T-helper 17 cell (primary cell): ENCODE measurements around the gene UBR3. TPM values are rescaled to one million over a fixed set of nuclear protein-coding genes. Genes with fewer than 3 reads are reported as not detected.
"Not testable (repeated sequence)": the region's sequence is repeated elsewhere in the genome, so short reads cannot be mapped to it uniquely, and the experiment has no call there.

Source experiments
- ATAC-seq: fragments of 150-1000 bp; cut with Tn5 transposase; 2 replicates; pipeline ENCODE4 v1.10.0; 2021; ENCODE audit warnings: mild to moderate bottlenecking, moderate library complexity
- DNase-seq, 3 donors: peaks; one replicate each; pipeline versions ENCODE4 v3.0.0 to v3.0.0-alpha.2; 2020 to 2021
- H3K9me3 ChIP-seq: one replicate; pipeline ENCODE4 v1.7.0; 2013; ENCODE audit warnings: low read length, mild to moderate bottlenecking; ENCODE audit not compliant: control insufficient read depth, poor library complexity, severe bottlenecking
- H3K27ac Mint-ChIP-seq: one replicate; pipeline ENCODE4 v1.8.0; 2022; ENCODE audit warnings: mild to moderate bottlenecking, moderate library complexity, mixed read lengths
- H3K27me3 Mint-ChIP-seq: one replicate; pipeline ENCODE4 v1.8.0; 2022; ENCODE audit warnings: mixed read lengths
- H3K36me3 Mint-ChIP-seq: one replicate; pipeline ENCODE4 v1.8.0; 2022; ENCODE audit warnings: low read depth, mixed read lengths
- H3K4me1 Mint-ChIP-seq: one replicate; pipeline ENCODE4 v1.8.0; 2022; ENCODE audit warnings: mild to moderate bottlenecking, mixed read lengths
- H3K4me3 Mint-ChIP-seq: one replicate; pipeline ENCODE4 v1.8.0; 2022; ENCODE audit warnings: mild to moderate bottlenecking, moderate library complexity, mixed read lengths
- total RNA-seq, 4 donors: library from RNA in 2 of 4; stranded (reverse) in 2 of 4; gene quantifications; one replicate each; pipeline ENCODE4 v1.2.3 and lab custom pipeline; 2022 to 2026

Gene UBR3
- total RNA-seq, 2 donors from 2014 or later: 33.6 to 34.9 TPM

GRCh38 chr2:169862816-169863215, 35.6 kb downstream of the UBR3 start:
- ATAC-seq: no peak
- Mint-ChIP-seq H3K4me3 (no peak overlapping the region), H3K27ac (no peak overlapping the region), H3K4me1 (peaks cover 23% of the 10 kb centered on the region), H3K36me3 (peaks cover 6% of the 10 kb centered on the region), H3K27me3 (no peaks in the 10 kb centered on the region)
- H3K9me3 ChIP-seq: no peaks in the 10 kb centered on the region
- no peak for DNase-seq

DNA sequence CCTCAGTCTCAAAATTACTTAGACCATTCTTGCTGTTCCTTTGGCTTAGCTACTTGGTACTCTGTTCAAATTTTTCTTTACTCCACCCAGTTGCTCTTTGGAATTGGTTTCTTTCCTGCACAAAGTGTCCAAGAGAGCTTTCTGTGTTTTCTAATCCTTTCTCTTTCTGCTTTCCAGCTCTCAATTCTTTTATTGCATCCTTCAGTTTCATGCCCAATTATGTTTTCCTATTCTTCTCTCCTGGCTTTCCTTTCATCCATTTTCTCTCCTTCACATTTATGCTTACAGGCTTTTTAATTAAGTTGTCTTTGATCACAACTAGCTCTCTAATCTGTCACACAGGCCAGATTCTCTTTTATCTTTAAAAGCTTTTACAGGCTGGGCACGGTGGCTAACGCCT, 38.2 kb downstream of the UBR3 start:
- peak overlapping the region; percentile 80 for H3K27ac Mint-ChIP-seq

GRCh38 chr2:169866230-169866629, 39.0 kb downstream of the UBR3 start:
- not testable (repeated sequence) for ATAC-seq, H3K27me3 Mint-ChIP-seq, H3K9me3 ChIP-seq, DNase-seq, H3K27ac Mint-ChIP-seq, H3K36me3 Mint-ChIP-seq, H3K4me3 Mint-ChIP-seq
- peaks cover 27% of the 10 kb centered on the region for H3K4me1 Mint-ChIP-seq

More for the DNA sequence above, 38.2 kb downstream of the UBR3 start:
- Mint-ChIP-seq H3K27me3 (no peaks in the 10 kb centered on the region), H3K4me1 (peaks cover 24% of the 10 kb centered on the region), H3K36me3 (peaks cover 2% of the 10 kb centered on the region), H3K4me3 (no peak overlapping the region)
- H3K9me3 ChIP-seq: no peaks in the 10 kb centered on the region
- no peak for ATAC-seq
- DNase-seq: no peak

DNA sequence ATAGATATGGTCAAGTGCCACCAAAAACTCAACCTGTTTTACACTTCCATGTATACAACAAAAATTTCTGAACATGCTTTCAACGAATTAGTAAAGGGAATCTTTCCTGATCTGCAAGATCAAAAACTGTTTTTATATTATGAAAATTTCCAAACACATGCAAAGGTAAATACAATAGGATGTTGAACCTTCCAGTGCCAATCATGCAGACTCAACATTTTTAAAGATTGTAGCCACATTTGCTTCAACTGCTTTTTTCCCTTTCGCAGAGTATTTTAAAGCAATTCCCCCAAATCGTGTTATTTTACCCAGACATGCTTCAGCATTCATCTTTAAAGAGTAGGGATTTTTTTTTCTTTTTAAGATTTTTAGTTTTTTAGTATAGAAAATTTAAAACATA, 40.3 kb downstream of the UBR3 start:
- no peak overlapping the region for H3K27ac Mint-ChIP-seq
- H3K4me1 Mint-ChIP-seq: peaks cover 22% of the 10 kb centered on the region
- ATAC-seq: no peak

DNA sequence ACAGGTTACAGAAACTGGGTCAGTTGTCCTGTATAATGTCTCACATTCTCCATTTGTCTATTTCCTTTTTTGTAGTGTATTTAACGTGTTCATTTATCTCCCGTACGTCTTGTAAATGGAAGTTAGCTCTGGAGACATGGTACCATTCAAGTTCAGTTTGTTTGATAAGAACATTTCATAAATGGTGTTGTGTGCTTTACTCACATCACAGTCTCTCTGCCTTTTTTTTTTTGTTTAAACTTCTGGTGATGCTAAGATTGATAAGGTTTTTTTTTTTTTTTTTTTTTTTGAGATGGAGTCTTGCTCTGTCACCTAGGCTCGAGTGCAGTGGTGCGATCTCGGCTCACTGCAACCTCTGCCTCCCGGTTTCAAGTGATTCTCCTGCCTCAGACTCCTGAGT, 41.7 kb downstream of the UBR3 start:
- H3K27ac Mint-ChIP-seq: no peak overlapping the region
- no peaks in the 10 kb centered on the region for H3K27me3 Mint-ChIP-seq
- no peak for DNase-seq
- H3K36me3 Mint-ChIP-seq: peaks cover 2% of the 10 kb centered on the region
- no peak for ATAC-seq
- no peak overlapping the region for H3K4me3 Mint-ChIP-seq
- H3K4me1 Mint-ChIP-seq: peaks cover 16% of the 10 kb centered on the region
- no peaks in the 10 kb centered on the region for H3K9me3 ChIP-seq

More for the DNA sequence above, 40.3 kb downstream of the UBR3 start:
- no peaks in the 10 kb centered on the region for H3K9me3 ChIP-seq
- no peak overlapping the region for H3K4me3 Mint-ChIP-seq
- H3K27me3 Mint-ChIP-seq: no peaks in the 10 kb centered on the region
- DNase-seq: no peak
- H3K36me3 Mint-ChIP-seq: peaks cover 2% of the 10 kb centered on the region

DNA sequence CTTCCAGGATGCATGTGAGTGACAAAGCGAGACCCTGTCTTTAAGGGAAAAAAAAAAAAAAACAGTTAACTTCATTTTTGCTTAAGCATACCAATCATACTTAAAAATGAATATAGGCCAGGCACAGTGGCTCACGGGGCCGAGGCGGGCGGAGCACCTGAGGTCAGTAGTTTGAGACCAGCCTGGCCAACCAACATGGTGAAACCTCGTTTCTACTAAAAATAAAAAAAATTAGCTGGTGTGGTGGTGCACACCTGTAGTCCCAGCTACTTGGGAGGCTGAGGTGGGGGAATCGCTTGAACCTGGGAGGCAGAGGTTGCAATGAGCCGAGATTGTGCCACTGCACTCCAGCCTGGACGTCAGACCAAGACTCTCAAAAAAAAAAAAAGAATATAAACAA, 44.1 kb downstream of the UBR3 start:
- not testable (repeated sequence) for DNase-seq, H3K9me3 ChIP-seq, H3K27me3 Mint-ChIP-seq, H3K4me3 Mint-ChIP-seq, ATAC-seq, H3K36me3 Mint-ChIP-seq, H3K27ac Mint-ChIP-seq
- peaks cover 14% of the 10 kb centered on the region for H3K4me1 Mint-ChIP-seq

DNA sequence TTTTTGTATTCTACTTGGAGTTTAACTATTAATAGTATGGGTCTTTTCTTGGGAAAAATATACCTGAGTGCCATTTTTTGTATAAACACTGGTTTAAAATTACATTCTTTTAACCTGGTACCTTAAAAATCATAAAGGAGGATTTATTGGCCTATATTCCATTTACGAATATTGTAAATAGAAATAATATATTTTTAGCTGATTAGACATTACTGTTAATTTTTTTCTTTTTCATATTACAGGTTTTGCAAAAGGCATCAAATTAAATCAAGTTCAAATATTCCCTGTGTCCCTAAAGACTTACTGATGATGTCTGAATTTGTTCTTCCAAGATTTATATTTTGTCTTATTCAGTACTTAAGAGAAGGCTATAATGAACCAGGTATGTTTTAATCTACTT, 44.7 kb downstream of the UBR3 start:
- no peaks in the 10 kb centered on the region for H3K9me3 ChIP-seq
- Mint-ChIP-seq H3K27me3 (no peaks in the 10 kb centered on the region), H3K4me1 (peaks cover 14% of the 10 kb centered on the region), H3K4me3 (no peak overlapping the region), H3K36me3 (no peaks in the 10 kb centered on the region), H3K27ac (no peak overlapping the region)
- DNase-seq (no peak), ATAC-seq (no peak)

DNA sequence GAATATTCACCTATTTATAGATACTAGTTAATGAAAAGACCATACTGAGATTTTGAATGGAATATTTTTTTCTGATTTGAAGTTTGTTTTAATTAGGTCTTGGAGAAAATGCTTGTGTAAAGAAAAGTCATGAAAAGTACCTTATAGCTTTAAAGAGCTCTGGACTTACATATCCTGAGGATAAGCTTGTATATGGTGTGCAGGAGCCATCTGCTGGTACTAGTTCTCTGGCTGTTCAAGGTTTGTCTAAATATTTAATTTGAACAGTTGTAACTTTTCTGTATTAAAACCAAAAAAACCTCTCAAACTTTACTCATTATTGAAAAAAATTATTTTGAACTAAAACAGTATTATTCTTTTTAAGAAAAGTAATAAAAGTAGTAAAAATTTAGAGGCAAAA, 50.1 kb downstream of the UBR3 start:
- H3K4me1 Mint-ChIP-seq: peaks cover 7% of the 10 kb centered on the region
- H3K9me3 ChIP-seq: no peaks in the 10 kb centered on the region
- no peaks in the 10 kb centered on the region for H3K27me3 Mint-ChIP-seq
- H3K4me3 Mint-ChIP-seq: no peak overlapping the region
- ATAC-seq (no peak), DNase-seq (no peak)
- no peak overlapping the region for H3K27ac Mint-ChIP-seq
- no peaks in the 10 kb centered on the region for H3K36me3 Mint-ChIP-seq

- DNase-seq (no peak), ATAC-seq (no peak)
- H3K4me3 Mint-ChIP-seq: no peak overlapping the region
- H3K4me1 Mint-ChIP-seq: no peaks in the 10 kb centered on the region
- H3K27ac Mint-ChIP-seq: no peak overlapping the region
- H3K36me3 Mint-ChIP-seq: no peaks in the 10 kb centered on the region
- no peaks in the 10 kb centered on the region for H3K27me3 Mint-ChIP-seq
- H3K9me3 ChIP-seq: no peaks in the 10 kb centered on the region
These were observed 59.9 kb downstream of the UBR3 start for GRCh38 chr2:169887120-169887519.

DNA sequence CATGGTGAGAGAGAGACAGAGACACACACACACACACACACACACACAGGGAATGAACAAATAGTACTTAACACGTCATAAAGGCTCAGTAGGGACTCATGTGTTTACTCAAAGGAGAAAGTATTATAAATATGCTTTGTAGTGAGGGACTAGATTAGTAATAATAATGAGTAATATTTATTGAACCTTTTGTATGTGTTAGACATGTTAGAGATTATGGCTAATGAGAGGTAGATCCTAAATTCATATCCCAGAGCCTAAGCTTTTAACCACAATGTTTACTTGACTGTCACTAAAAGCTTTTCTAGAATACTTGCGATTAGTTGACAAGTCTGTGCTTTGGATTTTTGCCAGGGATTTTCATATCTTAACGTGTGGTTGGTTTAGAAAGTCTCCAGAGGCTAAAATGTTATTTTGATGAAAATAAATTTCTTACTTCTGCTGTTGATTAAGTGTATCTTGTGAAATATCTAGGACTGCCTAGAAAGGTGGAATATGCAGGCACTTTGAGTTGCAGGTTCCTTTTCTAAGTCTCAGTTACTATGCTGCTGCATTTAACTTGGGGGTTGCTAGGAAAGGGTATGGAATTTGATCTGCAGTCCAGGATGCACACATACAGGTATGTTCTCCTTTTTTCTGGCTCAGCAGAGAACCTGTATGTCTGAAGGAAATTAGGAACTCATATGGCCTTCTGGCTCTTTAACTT, 64.5 kb downstream of the UBR3 start:
- Mint-ChIP-seq H3K27me3 (no peaks in the 10 kb centered on the region), H3K27ac (no peak overlapping the region), H3K4me1 (no peaks in the 10 kb centered on the region), H3K4me3 (no peak overlapping the region), H3K36me3 (peaks cover 4% of the 10 kb centered on the region)
- DNase-seq: no peak
- no peaks in the 10 kb centered on the region for H3K9me3 ChIP-seq
- no peak for ATAC-seq

- Mint-ChIP-seq H3K27me3 (no peaks in the 10 kb centered on the region), H3K4me3 (no peak overlapping the region), H3K4me1 (no peaks in the 10 kb centered on the region), H3K27ac (no peak overlapping the region), H3K36me3 (peaks cover 4% of the 10 kb centered on the region)
- no peak for DNase-seq
- ATAC-seq: no peak
- H3K9me3 ChIP-seq: no peaks in the 10 kb centered on the region
These were observed 65.7 kb downstream of the UBR3 start for GRCh38 chr2:169892951-169893350.

- DNase-seq (no peak), ATAC-seq (no peak)
- Mint-ChIP-seq H3K36me3 (peaks cover 4% of the 10 kb centered on the region), H3K4me1 (peaks cover 4% of the 10 kb centered on the region), H3K27me3 (no peaks in the 10 kb centered on the region), H3K27ac (no peak overlapping the region), H3K4me3 (no peak overlapping the region)
- H3K9me3 ChIP-seq: no peaks in the 10 kb centered on the region
These were observed 68.2 kb downstream of the UBR3 start for GRCh38 chr2:169895294-169895985.

DNA sequence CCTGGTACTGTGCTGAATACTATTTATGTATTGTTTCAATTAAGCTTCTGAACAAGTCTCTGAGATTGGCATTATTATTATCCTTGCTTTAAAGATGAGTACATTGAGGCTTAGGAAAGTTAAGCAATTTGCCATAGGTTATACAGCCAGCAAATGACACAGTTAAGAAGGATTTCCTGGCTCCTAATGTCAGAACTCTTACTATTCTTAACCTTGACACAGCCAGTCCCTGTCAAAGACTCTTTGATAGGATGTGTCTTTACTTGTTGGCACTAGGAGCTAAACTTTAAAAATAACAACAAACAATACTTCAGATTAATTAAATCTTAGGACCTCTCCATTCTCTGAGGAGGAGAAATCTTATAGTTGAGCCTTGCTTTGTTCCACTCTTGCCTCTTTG, 70.6 kb downstream of the UBR3 start:
- no peak overlapping the region for H3K4me3 Mint-ChIP-seq
- peaks cover 7% of the 10 kb centered on the region for H3K4me1 Mint-ChIP-seq
- no peaks in the 10 kb centered on the region for H3K9me3 ChIP-seq
- DNase-seq: no peak
- H3K27ac Mint-ChIP-seq: no peak overlapping the region
- peaks cover 12% of the 10 kb centered on the region for H3K36me3 Mint-ChIP-seq
- no peak for ATAC-seq
- H3K27me3 Mint-ChIP-seq: no peaks in the 10 kb centered on the region

GRCh38 chr2:169900103-169900502, 72.8 kb downstream of the UBR3 start:
- ATAC-seq, H3K27me3 Mint-ChIP-seq, H3K4me3 Mint-ChIP-seq, H3K27ac Mint-ChIP-seq, DNase-seq, H3K4me1 Mint-ChIP-seq, H3K9me3 ChIP-seq: not testable (repeated sequence)
- peaks cover 12% of the 10 kb centered on the region for H3K36me3 Mint-ChIP-seq
